Activated T-helper 2 cell treated with anti-CD3 and anti-CD28 coated beads, Interferon-gamma antibody, Interleukin-2, Interleukin-4, amounts not matched to agents 10 μg/mL and 5 μg/mL and 100 μg/mL, durations not matched to agents 14 hours and 24 hours and 36 hours (primary cell): ENCODE data around the gene SLC8A2. TPM values are rescaled to one million over a fixed set of nuclear protein-coding genes. Genes with fewer than 3 reads are reported as not detected.
"Not testable (repeated sequence)": the region's sequence is repeated elsewhere in the genome, so short reads cannot be mapped to it uniquely, and the experiment has no call there.

ENCODE experiments used
- DNase-seq: peaks from one replicate; pipeline ENCODE4 v3.0.0; 2021; ENCODE audit warnings: low spot score
- H3K27ac Mint-ChIP-seq: one replicate; pipeline ENCODE4 v1.8.0; 2021; ENCODE audit warnings: mixed read lengths
- H3K27me3 Mint-ChIP-seq: one replicate; pipeline ENCODE4 v1.8.0; 2021; ENCODE audit warnings: low read depth, mixed read lengths
- H3K36me3 Mint-ChIP-seq: one replicate; pipeline ENCODE4 v1.8.0; 2021; ENCODE audit warnings: low read depth, mixed read lengths
- H3K4me1 Mint-ChIP-seq: one replicate; pipeline ENCODE4 v1.8.0; 2021; ENCODE audit warnings: low read depth, mixed read lengths
- H3K4me3 Mint-ChIP-seq: one replicate; pipeline ENCODE4 v1.8.0; 2021; ENCODE audit warnings: low read depth, mild to moderate bottlenecking, moderate library complexity, mixed read lengths
- H3K9me3 Mint-ChIP-seq: one replicate; pipeline ENCODE4 v1.8.0; 2021; ENCODE audit warnings: mixed read lengths
- intact Hi-C: fragments of 100-400 bp; cut with micrococcal nuclease; formaldehyde crosslinking; loops from one replicate; pipeline ENCODE4 v1.15.1; 2023
- total RNA-seq: library from RNA; stranded (reverse); gene quantifications from 2 replicates; pipeline ENCODE4 v1.2.3, GENCODE V29; 2022

SLC8A2 gene
- total RNA-seq, 1 donor from 2014 or later: not detected

DNA sequence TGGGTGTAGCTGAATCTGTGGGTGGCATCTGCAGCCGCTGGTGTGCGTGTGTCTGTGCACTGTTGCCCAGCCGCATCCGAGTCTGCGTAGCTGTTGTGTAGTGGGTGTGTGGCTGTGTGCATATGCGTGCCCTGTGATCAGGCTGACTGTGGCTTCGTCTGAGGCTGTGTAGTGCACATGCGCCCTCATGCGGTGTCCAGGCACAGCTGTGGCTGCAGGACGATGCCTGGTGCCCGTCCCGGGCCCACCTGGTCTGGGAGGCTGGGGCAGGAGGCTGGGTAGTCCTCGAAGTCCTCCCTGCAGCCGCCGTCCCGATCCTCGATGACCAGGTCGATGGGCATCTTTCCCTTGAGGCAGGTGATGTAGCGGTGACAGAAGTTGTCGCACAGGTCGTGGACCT is 57.2 kb downstream of the SLC8A2 start:
- Mint-ChIP-seq H3K27ac (no peak overlapping the region), H3K4me1 (peaks cover 3% of the 10 kb centered on the region), H3K4me3 (no peak overlapping the region), H3K36me3 (no peaks in the 10 kb centered on the region), H3K9me3 (no peaks in the 10 kb centered on the region), H3K27me3 (peaks cover 40% of the 10 kb centered on the region)
- DNase-seq: no peak
- intact Hi-C loops: no loop called here

DNA sequence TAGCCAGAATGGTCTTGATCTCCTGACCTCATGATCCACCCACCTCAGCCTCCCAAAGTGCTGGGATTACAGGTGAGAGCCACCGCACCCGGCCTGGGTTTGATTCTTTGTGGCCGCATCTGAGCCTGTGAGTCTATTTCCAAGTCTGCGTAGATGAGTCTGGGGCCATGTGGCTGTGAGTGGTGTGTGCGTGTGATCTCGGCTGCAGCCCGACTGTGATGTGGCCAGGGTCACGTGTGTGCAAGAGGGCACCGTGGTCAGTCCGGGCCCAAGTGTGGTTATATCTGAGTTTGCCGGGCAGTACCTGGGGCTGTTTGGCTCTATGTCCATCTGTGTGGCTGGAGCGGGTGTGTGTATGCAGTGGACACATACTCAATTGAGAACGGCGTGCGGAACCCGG is 57.8 kb downstream of the SLC8A2 start:
- intact Hi-C loops: no loop called here
- H3K27me3 Mint-ChIP-seq: peaks cover 44% of the 10 kb centered on the region
- H3K36me3 Mint-ChIP-seq: no peaks in the 10 kb centered on the region
- DNase-seq: no peak
- H3K9me3 Mint-ChIP-seq: no peaks in the 10 kb centered on the region
- H3K4me1 Mint-ChIP-seq: peaks cover 3% of the 10 kb centered on the region
- no peak overlapping the region for H3K27ac Mint-ChIP-seq
- no peak overlapping the region for H3K4me3 Mint-ChIP-seq

DNA sequence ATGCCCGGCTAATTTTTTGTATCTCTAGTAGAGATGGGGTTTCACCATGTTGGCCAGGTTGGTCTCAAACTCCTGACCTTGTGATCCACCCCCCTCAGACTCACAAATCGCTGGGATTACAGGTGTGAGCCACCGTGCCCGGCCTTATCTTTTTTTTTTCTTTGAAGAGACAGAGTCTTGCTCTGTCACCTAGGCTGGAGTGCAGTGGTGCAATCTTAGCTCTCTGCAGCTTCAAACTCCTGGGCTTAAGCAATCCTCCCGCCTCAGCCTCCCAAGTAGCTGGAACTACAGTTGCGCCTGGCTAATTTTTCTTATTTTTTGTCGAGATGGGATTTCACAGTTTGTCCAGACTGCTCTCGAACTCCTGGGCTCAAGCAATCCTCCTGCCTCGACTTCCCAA is 60.0 kb downstream of the SLC8A2 start:
- H3K4me1 Mint-ChIP-seq, H3K36me3 Mint-ChIP-seq, DNase-seq, H3K27ac Mint-ChIP-seq, intact Hi-C loops, H3K4me3 Mint-ChIP-seq, H3K9me3 Mint-ChIP-seq: not testable (repeated sequence)
- peaks cover 29% of the 10 kb centered on the region for H3K27me3 Mint-ChIP-seq

DNA sequence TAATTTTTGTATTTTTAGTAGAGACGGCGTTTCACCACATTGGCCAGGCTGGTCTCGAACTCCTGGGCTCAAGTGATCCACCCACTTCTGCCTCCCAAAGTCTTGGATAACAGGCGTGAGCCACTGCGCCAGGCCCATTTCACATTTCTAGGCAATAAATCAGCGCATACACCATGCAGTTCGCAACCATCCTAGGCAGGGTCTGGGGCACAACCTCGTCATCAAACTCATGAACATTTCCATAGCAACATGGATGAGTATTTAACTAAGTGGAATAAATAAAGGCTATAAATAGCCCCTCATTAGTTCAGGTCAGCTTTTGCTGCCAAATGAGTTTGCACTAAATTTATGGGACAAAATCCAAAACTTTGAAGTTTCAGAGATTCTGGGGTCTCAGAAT is 60.6 kb downstream of the SLC8A2 start:
- Mint-ChIP-seq H3K4me1 (no peaks in the 10 kb centered on the region), H3K4me3 (no peak overlapping the region), H3K27ac (no peak overlapping the region), H3K36me3 (no peaks in the 10 kb centered on the region), H3K9me3 (no peaks in the 10 kb centered on the region), H3K27me3 (peaks cover 28% of the 10 kb centered on the region)
- DNase-seq: no peak
- intact Hi-C loops: no loop called here

DNA sequence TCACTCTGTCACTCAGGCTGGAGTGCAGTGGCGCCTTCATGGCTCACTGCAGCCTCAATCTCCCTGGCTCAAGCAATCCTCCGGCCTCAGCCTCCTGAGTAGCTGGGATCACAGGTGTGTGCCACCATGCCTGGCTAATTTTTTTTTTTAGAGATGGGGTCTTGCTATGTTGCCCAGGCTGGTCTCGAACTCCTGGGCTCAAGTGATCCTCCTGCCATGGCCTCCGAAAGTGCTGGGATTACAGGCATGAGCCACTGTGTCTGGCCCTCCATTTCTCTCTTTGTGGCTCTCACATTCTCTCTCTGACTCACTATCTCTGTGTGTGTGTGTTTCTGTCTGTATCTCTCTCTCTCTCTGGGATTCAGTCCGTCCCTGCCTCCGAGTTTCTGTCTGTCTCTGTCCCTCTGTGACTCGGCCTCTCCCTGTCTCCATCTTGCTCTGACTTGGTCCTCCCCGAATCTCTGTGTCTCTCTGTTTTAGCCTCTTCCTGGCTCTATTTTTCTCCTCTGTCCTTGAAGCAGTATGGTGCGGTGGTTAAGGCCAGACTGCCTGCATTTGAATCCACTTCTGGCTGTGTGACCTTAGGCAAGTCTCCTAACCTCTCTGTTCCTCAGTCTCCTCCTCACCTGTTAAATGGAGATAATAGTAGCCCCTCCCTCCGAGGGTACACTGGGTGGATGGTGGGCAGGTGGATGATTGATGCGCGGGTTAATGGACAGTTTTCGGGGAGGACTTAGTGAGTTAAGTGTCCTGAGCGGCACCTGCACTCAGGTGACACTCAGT is 63.3 kb downstream of the SLC8A2 start:
- intact Hi-C loops: no loop called here
- Mint-ChIP-seq H3K4me3 (no peak overlapping the region), H3K4me1 (no peaks in the 10 kb centered on the region), H3K9me3 (no peaks in the 10 kb centered on the region), H3K27ac (no peak overlapping the region), H3K27me3 (peaks cover 21% of the 10 kb centered on the region), H3K36me3 (no peaks in the 10 kb centered on the region)
- no peak for DNase-seq

DNA sequence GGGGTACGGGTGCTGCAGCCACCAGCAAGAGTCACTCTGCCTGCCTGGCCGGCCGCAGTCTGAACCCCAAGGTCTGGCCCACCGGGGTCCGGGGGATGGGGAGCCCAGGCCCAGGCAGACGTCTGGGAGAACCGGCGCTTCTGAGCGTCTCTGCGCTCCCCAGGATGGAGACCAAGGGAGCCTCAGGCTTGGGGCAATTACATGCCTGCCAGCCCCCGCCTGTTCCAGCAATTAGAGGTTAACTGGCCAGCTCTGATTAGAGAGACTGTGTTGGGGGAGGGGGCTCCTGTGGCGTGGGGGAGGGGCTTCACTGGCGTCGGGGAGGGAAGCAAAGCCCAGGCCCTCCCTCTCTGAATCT is 64.3 kb downstream of the SLC8A2 start:
- no peaks in the 10 kb centered on the region for H3K9me3 Mint-ChIP-seq
- no peak overlapping the region for H3K4me3 Mint-ChIP-seq
- no peak for DNase-seq
- peaks cover 20% of the 10 kb centered on the region for H3K27me3 Mint-ChIP-seq
- H3K36me3 Mint-ChIP-seq: no peaks in the 10 kb centered on the region
- no peaks in the 10 kb centered on the region for H3K4me1 Mint-ChIP-seq
- H3K27ac Mint-ChIP-seq: no peak overlapping the region
- intact Hi-C loops: no loop called here

DNA sequence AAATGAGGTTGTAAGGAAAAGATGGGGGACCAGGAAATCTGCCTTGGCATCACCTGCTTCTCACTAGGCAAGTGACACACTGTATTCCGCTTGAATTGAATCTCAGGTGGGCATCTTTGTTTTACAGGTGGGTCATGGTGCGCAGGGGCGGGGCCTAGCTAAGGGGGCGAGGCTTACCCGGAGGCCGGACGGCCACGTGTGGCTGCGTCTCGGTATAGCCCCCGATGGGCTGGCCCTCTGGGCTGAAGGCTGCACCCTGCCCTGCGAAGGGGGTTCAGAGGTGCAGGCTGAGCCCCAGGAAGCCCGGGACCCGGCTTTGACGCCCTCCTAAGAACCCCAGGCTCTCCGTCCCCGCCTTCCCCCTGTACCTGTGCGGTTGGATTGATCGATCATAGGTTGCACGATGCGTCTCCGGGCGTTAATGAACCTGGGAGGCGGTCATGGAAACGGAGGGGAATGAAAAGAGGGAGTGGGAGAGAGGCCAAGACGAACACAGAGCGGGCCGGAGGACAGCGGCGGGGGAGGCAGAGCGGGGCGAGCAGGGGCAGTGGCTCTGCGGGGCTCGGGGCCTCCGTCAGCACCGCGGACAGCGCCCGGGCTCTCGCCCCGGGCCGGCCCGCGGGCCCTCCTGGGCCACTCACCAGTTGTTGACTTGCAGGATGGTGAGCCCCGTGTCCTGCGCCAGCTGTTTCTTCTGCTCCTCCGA is 64.8 kb downstream of the SLC8A2 start:
- Mint-ChIP-seq H3K36me3 (no peaks in the 10 kb centered on the region), H3K4me3 (no peak overlapping the region), H3K27ac (no peak overlapping the region), H3K4me1 (no peaks in the 10 kb centered on the region), H3K27me3 (peaks cover 20% of the 10 kb centered on the region), H3K9me3 (no peaks in the 10 kb centered on the region)
- intact Hi-C loops: no loop called here
- no peak for DNase-seq

DNA sequence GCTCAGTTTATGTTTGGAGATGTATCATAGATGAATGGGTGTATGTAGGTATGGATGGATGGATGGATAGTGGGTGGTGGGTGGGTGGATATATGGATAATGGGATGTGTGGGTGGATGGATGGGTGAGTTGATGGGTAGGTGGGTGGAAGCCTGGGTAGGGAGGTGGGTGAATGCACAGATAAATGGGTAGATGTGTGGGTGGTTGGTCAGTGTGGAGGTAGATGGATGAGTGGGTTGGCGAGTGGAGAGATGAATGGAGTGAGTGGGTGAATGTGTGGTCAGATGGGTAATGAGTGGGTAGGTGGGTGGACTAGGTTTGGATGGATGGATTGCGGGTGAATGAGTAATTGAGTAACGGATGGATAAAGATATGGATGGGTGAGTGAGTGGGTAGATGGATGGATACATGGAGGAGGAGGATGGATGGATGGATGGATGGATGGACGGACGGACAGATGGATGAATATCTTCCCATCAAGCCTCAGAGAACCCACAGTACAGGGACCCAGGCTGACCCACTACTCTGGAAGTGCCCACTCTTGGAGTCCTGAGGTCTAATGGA is 65.8 kb downstream of the SLC8A2 start:
- Mint-ChIP-seq H3K27ac (no peak overlapping the region), H3K4me3 (no peak overlapping the region), H3K36me3 (no peaks in the 10 kb centered on the region), H3K27me3 (peaks cover 20% of the 10 kb centered on the region), H3K9me3 (no peaks in the 10 kb centered on the region), H3K4me1 (no peaks in the 10 kb centered on the region)
- DNase-seq: no peak
- intact Hi-C loops: no loop called here

DNA sequence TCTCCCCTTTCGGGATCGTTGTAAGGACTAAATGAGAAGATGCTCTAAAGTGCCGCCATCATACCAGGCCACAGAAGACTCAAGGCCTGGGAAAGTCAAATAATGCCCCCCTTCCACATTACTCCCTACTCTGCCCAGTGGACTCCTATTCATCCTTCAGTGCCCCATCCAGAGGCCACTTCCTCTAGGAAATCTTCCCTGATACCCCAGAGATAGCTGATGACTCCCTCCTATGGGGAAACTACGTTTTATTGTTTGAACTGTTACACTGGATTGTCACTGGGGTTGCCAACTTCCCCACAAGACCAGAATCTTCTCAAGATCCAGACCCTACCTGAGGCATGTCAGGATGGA is 66.5 kb downstream of the SLC8A2 start:
- Mint-ChIP-seq H3K4me1 (no peaks in the 10 kb centered on the region), H3K27me3 (peaks cover 20% of the 10 kb centered on the region), H3K36me3 (no peaks in the 10 kb centered on the region), H3K27ac (no peak overlapping the region), H3K4me3 (no peak overlapping the region), H3K9me3 (no peaks in the 10 kb centered on the region)
- DNase-seq: no peak
- intact Hi-C loops: no loop called here

DNA sequence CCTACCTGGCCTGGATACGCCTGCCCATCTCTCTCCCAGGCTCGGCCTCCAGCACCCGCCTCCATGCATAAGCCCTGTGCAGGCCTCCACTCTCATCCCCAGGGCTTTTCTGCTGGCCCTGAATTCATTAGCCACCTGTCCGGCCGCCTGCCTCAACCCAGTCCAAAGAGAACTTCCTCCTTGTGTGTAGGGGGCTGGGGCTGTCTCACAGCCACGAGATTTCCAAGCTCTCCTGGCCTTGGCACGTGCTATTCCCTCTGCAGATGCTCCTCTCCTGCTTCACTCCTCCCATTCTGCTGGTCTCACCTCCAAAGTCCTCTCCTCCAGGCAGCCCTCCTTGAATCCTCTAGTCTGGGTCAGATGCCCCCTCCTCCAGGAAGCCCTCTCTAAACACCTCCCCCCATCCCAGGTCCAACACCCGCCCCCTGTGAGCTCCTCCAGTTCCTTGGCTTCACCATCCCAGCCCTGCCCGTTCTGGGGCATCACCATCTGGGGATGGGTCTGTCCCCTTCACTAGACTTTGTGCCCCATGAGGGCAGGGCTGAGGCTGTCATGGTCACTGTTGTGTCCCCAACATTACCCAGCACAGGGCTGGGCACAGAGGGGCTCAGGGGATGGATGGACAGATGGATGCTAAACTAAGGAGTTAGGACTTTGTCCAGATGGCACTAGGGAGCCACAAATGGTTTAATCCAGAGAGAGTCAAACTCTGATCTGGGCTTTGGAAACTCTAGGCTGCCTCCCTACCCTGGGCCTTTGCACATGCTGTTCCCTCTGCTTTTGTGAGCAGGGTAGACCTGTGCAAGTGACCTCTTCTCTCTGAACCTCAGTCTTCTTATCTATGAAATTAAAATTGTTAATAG is 67.1 kb downstream of the SLC8A2 start:
- Mint-ChIP-seq H3K4me3 (no peak overlapping the region), H3K36me3 (no peaks in the 10 kb centered on the region), H3K27me3 (peaks cover 20% of the 10 kb centered on the region), H3K9me3 (no peaks in the 10 kb centered on the region), H3K4me1 (no peaks in the 10 kb centered on the region), H3K27ac (no peak overlapping the region)
- no peak for DNase-seq
- intact Hi-C loops: no loop called here

DNA sequence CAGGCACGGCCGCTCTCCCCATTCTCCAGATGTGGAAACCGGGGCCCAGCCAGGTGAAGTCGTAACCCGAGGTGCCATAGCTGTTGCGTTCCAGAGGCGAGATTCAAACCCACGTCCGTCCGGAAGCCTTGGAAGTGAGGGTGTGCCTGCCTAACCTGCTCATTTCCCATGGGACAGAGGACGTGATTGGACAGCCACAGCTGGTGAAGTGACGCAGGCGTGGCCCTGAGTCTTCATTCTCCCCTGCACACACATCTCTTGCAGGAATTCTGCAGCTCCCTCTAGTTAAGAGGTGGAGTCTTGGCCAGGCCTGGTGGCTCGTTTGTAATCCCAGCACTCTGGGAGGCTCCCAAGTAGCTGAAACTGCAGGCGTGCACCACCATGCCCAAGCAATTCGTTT is 69.2 kb downstream of the SLC8A2 start:
- Mint-ChIP-seq H3K4me1 (no peaks in the 10 kb centered on the region), H3K27me3 (peaks cover 16% of the 10 kb centered on the region), H3K36me3 (no peaks in the 10 kb centered on the region), H3K4me3 (no peak overlapping the region), H3K27ac (no peak overlapping the region), H3K9me3 (no peaks in the 10 kb centered on the region)
- DNase-seq: no peak
- intact Hi-C loops: no loop called here

DNA sequence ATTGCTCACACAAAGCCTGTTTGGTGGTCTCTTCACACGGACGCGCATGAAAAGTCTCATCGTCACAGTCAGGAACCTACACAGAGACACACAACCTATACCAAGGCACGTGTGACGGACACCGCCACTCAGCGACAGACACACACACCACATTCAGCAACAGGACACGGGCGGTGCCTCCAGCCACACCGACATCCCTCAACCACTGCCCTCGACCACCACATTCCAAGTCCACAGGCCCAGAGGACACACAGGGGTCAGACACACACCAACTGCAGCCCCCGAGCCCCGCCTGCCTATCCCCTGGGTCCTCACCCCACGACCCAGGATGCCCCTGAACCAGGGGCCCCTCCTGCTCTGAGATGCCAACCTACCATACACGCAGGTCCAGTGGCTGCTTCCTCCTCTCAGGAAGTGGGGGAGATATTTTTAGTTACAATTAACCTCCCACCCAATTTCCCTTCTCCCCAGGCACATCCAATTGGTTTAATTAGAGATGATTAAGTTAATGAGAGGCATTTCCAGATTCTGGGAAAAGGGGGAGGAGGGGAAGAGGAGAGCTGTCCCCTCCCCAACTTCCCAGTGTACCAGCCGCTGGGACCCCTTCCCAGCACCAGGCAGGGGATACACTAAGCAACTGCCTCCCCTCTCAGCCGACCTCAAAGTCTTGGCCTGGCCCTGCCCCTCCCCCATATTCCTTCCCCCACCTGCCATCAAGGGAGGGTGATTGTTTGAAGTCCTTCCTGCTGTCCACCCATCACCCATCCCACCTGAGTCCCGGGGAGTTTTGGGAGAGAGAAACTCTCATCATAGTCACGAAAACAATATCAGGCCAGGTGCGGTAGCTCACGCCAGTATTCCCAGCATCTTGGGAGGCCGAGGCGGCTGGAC is 72.7 kb downstream of the SLC8A2 start:
- Mint-ChIP-seq H3K4me1 (no peaks in the 10 kb centered on the region), H3K36me3 (no peaks in the 10 kb centered on the region), H3K27me3 (peaks cover 7% of the 10 kb centered on the region), H3K27ac (no peak overlapping the region), H3K4me3 (no peak overlapping the region), H3K9me3 (no peaks in the 10 kb centered on the region)
- intact Hi-C loops: no loop called here
- no peak for DNase-seq
